NCI-H460 (cell line): ENCODE measurements around the gene SPCS2. TPM values are rescaled to one million over a fixed set of nuclear protein-coding genes. Genes with fewer than 3 reads are reported as not detected.

Experiments
- DNase-seq: peaks from one replicate; pipeline ENCODE4 v3.0.0-alpha.2; 2016; ENCODE audit warnings: low read depth; ENCODE audit errors: extremely low read depth
- polyA plus RNA-seq: library from polyadenylated mRNA; depleted of rRNA; stranded (reverse); fragments of >200 nt; gene quantifications from 2 replicates; pipeline ENCODE4 v1.2.3, GENCODE V29; 2014; cell fraction: nucleus; rRNA removed
- total RNA-seq: library from RNA; depleted of rRNA; stranded (reverse); fragments of >200 nt; shearing (Covaris generic); gene quantifications from 2 replicates; pipeline ENCODE4 v1.2.3, GENCODE V29; 2014; rRNA removed

SPCS2 gene
- 54.0 and 81.9 TPM in 2 replicates for total RNA-seq
- polyA plus RNA-seq: 13.5 and 16.2 TPM in 2 replicates

DNA sequence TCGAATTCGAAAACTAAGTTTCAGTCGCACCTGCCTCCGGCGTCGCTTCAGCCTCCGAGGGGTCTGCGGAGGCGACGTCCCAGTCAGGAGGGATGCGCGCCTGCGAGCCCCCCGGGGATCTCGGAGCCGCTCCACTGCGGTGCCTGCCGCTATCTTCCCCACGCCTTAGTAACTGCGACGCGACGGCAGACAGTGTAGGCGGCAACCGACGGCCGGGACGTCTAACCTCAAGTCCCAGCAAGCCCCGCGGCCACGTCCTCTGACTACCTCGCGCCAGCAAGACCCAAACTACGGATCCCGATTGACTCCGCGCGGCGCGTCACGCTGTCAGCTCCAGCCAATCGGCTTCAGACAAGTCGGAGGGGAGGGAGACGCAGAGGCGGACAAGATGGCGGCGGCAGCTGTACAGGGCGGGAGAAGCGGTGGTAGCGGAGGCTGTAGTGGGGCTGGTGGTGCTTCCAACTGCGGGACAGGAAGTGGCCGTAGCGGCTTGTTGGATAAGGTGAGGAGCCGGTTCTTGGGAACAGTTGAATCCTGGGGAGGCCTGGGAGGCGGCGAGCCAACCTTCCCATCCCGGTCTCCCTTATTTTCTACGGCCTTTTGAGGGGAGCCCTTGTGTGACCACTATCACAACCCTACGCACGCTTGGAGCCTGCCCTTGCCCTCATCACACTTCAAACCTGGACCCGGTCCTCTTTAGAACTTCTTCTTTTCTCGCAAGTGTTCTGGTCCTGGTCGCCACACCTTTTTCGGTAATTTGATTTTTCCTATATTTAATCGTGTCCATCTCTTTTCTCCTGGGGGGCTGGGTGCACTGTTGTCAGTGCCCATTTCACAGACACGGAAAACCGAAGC is at the start of gene SPCS2, which contains the start of gene XRRA1:
Gene SPCS2, plus strand, starts transcription at position 369 of the 855 bp plus-strand sequence. Its CDS starts 20 bp downstream, at position 389.
Gene XRRA1, minus strand, starts transcription at position 194 of the 855 bp plus-strand sequence. CDS start 8,213 bp downstream, outside the sequence.
- peak; percentile 95 for DNase-seq

DNA sequence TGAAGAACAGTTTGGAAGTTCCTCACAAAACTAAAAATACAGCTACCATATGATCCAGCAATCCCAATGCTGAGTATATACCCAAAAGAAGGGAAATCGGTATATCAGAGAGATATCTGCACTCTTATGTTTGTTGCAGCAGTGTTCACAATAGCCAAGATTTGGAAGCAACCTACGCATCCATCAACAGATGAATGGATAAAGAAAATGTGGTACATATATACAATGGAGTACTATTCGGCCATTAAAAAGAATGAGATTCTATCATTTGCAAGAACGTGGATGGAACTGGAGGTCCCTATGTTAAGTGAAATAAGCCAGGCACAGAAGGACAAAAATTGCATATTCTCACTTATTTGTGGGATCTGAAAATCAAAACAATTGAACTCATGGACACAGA is 46.7 kb upstream of the SPCS2 start:
- DNase-seq: no peak

DNA sequence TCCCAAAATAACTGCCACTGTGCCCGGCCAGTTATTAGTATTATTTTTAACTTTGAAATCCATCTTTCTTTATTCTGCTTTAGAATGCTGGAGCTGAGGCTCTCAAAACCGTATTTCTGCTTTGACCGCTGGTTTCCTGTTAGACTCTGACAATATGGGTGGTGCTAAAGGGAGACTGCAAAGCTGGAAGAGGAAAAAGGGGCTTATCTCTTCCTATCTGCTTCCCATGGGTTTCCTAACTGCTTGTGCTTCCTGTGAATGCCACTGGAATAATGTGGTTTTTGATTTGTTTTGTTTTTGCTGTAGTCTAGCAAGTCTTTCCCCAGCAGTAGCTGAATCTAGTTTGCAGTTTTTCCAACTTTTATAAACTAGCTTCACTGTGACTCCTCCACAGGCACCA is 43.7 kb upstream of the SPCS2 start:
- DNase-seq: no peak

DNA sequence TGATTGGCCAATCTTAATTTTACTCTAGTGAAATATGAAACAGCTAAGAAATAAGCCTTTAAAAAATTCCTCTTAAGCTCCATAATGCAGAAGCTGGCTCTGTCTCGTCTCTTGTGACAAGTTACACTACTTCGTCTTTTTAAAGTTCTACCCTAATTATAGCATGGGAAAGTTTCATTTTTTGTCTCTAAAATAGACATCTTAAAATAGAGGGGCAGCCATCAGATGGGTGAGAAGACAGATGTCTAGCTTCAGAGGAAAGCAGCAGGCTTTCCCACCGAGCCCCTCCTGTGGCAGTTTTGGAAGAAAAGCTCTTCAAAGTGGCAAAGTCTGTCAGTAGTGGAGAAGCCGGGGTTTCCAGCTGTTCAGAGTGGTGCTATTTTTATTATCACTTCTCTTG is 39.7 kb upstream of the SPCS2 start:
- no peak for DNase-seq

DNA sequence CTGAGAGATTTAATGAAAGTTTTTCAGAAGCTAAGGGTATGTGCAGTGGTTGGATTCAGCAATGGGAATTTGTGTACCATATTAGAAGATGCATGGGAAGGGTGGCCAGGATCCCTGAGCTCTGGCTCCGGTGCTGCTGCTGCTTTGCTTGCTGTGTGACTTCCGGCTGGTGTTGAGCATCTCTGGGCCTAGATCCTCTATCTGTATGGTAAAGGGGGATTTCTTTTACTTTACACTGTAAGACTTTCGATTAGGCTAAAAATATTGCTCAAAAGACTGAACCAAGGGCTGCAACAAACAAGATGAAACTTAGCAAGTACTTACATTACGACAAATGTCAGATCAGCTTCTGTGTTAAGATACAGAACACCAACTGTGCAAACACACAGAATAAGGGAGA is 39.3 kb upstream of the SPCS2 start:
- DNase-seq: no peak

DNA sequence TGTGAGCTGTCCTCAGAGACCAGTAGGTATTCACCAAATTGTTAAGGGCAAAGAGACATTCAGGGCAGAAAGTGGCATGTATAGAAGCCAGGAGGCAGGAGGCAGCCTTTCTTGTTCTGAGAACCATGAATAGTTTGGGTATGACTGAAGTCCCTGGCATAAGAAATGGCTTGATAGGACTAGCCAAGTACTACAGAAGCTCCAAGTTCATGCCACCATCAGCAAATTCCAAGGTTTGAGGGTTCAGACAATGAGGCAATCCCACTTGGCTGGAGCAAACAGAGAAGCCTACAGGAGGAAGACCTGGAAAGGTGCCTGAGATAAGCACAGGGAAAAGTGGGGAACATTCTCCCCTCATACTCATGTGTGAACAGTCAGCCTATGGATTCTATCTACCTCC is 25.9 kb upstream of the SPCS2 start:
- DNase-seq: no peak

DNA sequence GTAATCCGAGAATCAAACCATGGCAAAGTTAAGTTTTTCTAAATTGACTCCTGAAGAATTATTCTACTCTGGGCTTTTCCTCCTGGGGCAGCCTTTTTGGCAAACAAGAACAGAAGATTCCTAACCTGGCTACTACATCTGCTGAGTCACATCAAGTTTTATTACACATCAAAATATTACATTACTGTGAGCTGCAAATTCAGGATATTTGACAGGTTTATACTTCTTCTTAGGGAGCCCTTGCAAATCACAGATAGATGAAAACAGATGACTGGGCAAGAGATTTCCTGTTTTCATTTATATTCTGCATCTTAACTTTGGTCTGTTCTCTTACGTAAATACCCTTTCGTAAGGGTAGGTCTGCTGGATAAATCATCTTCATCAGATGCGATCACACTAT is 23.8 kb upstream of the SPCS2 start:
- DNase-seq: no peak

DNA sequence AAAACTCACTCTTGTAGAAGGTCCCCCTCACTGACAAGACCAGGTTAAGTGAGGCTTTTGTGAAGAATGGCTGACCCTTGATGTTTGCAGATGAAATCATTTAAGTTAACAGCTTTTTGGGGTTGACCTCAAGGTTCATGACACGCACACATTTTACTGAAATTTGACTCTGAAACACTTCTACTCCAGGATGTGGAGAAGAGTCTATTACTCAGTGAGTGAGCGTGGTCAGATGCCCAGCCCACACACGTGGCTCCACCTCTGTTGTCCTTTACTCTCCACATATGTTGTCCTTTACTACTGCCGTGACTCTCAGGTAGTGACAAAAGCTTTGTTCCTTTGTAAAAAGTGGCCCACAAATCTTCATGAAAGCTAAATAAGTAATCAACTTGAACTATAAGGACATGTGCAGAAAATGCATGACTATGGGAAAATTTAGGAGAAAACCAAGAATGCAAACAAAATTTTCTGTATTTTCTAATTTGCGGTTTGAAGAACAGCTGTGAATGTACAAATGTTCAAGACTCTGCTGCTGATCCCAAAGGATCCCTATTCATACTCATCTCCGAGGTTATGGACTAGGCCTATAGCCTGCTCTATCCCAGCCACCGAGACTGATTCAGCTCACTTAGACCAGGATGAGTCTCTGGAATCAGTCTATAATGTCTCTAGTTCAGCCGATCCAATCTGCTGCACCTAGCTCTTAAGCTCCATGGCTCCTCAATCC is 22.6 kb upstream of the SPCS2 start:
- no peak for DNase-seq

DNA sequence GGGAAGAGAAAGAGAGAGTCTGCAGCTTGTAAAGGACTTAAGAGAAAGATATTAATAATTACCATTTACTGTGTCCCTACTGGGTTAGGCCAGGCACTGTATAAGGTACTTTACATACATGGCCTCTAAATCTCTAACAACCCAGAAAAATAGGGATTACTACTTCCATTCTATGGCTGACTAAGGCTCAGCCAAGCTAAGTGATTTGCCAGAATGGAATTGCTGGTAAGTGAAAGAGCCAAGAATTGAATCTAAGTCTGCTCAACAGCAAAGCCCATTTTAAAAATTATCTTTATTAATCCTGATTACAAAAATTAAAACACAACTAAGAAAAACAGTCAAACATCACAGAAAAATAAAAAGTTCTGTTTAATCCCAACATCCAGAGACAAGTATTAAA is 21.6 kb upstream of the SPCS2 start:
- DNase-seq: no peak

DNA sequence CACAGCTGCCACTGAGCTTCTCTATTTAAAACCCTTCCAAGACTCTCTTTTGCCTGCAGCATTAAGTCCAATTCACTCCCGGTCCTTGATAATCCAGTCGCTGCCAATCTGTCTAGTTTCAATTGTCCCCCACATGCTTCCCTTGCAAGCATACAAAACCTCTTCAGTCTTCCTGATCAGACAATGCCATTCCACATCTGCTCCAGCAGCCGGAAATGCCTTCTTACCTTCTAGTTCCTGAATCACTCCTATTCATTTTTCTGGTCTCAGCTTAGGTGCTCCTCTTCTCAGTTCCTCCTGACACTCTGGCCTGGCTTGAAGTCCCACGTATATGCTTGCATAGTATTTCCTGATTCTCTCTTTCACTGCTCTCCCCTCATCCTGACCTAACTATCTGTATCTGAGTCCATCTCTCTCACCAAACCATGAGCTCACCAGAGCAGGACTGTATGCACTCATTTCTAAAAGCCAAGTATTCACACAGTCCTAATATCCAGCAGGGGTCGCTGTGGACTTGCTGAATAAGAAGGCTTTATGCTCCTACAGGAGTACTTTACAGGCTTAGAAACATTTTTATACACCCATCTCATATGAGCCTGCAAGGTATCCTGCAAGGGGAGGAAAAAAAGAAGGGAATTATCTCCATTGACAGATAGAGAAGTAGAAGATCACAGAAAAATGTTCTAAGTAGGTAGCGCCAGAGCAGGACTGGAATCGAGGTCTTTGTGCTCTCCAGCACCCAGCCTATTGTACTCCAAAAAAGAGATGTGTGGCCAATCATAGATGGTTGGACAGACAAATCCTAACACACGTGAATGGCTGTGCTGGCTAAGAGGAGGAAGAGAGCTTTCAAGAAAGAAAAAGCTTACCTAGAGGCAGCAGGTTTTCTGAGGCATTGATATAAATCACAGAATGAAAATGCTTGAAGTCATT is 19.4 kb upstream of the SPCS2 start:
- DNase-seq: peak; percentile 79

DNA sequence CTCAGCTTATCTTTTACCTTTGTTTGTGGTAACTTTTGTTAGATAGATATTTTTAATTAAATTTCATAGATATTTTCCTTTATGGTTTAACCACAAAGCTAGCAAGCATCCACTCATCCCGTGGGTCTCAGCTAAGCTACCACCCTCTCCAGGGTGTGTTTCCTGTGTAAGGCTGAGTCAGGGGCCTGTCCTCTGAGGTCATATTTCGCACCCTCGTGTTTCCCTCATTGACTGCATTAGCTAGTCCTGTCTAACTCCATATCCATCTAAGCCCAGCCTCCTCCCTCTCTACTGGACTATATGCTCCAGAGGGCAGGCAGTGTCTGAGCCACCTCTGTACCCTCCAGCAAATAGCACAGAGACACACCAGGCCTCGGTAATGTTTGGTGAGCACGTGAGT is 16.9 kb upstream of the SPCS2 start:
- peak; percentile 26 for DNase-seq

DNA sequence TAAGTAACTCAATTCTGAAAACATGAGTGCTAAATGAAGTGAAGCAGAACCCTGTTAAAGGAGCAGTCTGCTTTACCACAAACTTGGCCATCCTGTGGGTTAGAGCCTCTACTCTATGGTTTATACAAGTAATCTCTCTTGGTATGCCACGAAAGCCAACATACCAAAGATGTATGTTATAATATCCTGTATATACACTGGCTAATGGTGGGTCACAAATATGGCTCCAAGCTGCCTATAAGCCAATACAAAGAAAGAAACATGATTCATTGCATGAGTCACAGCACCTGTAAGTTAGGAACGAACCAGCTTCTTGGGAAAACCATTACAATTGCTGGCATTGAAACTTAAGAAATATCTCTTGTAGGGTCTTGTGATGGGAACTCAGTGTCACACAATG is 16.3 kb upstream of the SPCS2 start:
- DNase-seq: no peak

DNA sequence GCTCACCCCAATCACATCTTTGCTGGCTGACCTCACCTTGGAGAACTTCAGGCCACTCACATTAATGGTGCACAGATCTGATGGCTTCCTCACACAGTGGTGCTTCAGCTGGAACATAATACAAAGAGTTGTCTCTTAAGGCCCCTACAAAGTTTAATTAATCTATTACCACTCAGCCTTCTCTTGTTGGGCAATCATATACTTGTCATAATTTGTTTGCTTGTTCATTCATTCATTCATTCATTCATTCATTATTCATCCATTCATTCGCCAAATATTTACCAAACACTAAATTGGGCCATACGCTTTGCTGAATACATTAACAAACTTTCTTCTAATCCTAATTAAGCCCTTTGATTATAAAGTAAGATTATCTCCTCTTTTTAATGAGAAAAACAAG is 15.3 kb upstream of the SPCS2 start:
- DNase-seq: no peak

DNA sequence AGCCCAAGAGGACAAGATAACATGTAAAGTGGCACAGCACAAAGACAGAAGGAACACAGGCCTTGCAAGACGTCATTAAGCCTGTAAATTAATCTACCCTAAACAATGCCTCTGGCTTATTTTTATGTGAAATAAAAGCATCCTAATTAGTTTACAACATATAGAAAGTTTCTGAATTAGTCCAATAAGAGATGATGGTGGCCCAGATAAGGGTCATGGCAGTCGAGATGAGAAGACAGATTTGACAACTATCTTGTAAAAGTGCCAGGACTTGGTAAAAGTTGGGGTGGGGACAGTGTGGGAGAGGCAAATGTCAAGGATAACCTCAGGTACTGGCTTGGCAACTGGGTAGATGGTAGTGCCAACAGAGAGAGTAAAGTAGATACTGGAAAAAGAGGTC is 13.8 kb upstream of the SPCS2 start:
- no peak for DNase-seq

DNA sequence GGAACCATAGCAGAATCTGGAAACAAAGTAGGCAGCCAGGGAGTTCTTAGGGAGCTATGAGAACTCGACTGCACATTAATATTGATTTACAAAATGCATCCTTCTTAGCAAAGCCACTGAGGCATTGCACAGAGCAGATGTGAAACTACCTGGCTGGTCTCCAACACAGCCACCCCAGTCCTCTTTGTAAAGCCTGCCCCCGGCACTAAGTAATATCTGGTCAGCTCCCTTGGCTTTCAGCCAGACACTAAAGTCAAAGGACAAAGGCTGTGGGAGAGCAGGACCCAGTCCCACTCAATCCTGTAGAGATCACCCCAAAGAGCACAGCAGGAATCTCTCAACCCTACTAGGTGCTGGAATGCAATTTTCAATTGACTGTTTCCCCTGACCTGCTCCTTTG is 13.0 kb upstream of the SPCS2 start:
- DNase-seq: no peak

DNA sequence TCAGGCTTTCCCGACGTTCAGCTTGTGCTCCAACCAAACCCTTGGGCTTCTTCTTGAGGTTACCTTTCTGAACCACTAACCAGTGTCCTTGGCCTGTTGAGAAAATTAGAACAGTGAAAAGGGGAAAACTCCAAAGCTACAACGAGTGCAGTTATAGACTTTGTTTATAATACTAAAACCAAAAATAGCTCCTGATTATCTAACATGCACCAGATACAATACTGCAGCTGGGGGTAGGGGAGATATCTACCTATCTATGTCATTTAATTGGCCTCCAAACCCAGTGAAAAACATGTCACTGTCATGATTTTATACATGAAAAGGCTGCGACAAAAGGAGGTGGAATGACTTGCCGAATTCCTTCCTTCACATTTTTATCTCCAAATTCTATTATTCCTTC is 12.1 kb upstream of the SPCS2 start:
- DNase-seq: no peak

DNA sequence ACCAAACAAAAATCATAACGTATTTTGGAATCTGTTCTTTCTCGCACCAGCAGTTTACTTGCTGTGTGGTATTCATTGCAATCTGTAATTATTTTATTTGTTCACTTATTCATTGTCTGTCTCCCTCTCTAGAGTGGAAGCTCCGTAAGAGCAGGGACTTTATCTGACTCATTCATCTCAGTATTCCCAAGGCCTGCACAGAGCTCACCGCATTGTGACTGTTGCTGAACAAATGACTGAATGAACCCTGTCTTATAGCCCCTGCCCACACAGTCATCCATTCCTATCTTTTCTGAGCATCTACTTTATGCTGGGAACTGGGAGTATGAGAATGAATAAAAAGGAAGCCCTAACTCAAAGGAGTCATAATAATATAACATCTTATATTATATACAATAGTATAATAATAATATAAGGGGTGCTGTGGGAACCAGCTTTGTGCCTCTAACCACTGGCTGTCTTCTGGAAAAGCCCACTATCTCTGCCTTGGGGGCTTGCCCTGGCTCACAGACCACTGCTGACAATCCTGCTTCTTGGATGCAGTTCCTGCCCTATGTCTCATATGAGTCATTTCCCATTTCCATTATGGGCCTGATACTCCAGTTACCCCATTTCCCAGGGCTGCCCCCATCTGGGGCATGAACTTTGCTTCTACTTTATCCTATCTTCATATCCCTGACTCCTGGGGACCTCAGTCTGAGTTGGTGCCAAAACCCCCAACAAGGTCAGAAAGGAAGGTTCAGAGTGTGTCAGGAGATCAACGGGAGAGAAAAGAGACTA is 11.2 kb upstream of the SPCS2 start:
- DNase-seq: no peak

DNA sequence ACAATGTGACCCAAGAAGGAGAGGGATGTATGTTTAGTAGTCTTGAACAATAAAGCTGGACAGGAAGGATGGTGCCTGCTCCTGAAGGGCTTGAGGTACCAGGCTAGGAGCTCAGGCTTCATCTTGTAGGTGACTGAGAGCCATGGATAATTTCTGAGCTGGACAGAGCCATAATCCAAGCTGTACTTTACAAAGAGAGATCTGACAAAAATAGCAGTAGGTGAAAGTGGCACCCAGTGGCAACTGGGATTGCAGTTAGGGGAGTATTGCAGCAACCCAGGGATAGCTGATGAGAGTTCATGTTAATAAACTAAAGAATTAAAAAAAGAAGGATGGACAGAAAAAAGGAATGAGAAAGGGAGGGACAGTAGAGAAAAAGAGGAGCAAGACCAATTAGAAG is 7.6 kb upstream of the SPCS2 start:
- no peak for DNase-seq

DNA sequence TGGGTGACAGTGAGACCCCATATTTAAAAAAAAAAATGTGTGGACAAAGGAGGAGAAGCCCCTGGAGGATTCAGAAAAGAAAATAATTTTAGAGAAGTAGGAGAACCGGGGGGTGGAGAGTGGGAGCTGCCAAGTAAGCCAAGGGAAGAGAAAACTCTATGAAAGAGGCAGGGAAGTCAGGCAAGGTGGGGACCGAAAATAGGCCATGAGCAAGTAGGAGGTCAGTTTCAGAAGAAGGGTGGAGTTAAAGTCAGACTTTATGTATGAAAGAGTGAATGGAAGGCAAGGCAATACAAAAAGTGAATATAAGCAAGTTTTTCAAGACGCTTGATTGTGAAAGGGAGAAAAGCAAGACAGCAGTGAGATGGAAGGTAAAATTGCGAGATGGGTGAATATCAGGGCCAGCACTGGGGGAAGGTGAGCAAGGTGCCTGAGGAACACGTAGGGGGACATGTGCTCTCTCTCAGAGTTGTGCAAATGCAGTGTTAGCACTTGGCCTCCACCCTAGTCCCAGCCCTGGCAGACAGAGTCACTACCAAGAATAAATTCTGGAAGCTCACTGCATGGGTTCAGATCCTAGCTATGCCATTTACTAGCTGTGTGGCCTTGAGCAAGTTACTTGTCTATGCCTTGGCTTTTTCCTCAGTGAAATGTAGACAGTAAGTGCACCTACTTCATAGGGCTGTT is 6.8 kb upstream of the SPCS2 start:
- no peak for DNase-seq
